ENCODE data around the gene GPR32.
"Not testable (repeated sequence)": the region's sequence is repeated elsewhere in the genome, so short reads cannot be mapped to it uniquely, and the experiment has no call there.

The GPR32 gene, protein sequence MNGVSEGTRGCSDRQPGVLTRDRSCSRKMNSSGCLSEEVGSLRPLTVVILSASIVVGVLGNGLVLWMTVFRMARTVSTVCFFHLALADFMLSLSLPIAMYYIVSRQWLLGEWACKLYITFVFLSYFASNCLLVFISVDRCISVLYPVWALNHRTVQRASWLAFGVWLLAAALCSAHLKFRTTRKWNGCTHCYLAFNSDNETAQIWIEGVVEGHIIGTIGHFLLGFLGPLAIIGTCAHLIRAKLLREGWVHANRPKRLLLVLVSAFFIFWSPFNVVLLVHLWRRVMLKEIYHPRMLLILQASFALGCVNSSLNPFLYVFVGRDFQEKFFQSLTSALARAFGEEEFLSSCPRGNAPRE

DNA sequence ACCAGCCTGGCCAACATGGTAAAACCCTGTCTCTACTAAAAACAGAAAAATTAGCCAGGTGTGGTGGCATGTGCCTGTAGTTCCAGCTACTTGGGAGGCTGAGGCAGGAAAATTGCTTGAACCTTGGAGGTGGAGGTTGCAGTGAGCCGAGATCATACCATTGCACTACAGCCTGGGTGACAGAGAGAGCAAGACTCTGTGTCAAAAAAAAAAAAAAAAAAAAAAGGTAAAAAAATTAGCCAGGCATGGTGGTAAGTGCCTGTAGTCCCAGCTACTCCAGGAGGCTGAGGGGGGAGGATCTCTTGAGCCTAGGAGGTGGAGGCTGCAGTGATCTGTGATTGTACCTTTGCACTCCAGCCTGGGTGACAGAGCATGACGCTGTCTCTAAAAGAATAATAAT lies at the start of gene GPR32:
Gene GPR32, plus strand, starts transcription at position 301 of the 400 bp plus-strand sequence. CDS start 137 bp downstream, outside the sequence.
- not testable (repeated sequence) for DNase-seq

DNA sequence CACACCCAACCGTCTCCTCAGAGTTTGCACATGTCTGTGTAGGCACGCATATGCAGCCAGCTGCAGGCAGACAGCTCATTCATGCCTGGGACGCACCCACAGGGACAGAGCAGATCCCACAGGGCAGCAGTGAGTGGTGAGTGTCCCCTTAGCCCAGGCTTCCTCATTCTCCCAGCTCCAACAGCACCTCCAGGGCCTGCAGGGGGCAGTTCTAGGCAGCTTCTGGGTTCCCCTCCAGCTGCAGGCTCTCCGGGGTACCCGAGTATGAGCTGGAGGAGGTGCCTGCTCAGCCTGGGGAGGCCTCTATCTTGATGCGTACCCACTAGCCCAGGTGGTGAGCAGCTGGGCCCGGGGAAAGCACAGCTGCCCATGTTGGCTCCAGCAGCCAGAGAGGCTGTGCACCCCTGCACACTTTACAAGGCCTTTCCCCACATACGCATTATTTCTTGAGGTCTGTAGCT lies 49.3 kb upstream of the GPR32 start:
- DNase-seq, result no peak

DNA sequence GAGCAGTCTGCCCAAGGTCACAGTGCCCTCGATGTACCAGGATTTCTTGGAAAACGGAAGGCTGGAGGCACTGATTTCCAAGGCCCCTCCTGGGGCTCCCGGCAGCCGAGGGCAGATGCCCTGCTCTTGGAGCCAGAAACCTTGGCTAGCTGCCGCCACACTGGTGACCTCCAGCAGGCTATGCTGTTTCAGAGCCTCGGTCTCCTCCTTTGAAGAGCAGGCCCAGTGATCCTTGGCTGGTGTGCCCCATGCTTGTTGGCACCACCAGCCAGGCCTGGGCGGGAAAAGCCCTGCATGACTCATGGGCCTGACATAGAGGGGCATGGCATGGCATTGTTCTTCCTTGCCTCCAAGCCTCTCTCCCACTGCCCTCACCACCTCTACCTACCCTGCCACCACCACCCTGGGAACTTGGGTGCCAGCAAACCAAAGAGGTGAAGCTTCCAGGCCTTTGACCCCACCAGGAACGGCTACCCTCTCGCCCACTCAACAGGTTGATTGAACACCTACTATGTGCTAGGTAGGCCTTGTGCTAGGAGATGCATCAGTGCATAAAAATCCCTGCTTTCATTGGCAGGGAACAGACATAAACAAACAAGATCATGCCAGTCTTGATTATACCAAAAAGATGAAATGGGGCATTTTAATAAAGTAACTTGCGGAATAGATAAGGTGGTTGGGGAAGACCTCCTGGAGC lies 48.7 kb upstream of the GPR32 start:
- DNase-seq, result no peak

DNA sequence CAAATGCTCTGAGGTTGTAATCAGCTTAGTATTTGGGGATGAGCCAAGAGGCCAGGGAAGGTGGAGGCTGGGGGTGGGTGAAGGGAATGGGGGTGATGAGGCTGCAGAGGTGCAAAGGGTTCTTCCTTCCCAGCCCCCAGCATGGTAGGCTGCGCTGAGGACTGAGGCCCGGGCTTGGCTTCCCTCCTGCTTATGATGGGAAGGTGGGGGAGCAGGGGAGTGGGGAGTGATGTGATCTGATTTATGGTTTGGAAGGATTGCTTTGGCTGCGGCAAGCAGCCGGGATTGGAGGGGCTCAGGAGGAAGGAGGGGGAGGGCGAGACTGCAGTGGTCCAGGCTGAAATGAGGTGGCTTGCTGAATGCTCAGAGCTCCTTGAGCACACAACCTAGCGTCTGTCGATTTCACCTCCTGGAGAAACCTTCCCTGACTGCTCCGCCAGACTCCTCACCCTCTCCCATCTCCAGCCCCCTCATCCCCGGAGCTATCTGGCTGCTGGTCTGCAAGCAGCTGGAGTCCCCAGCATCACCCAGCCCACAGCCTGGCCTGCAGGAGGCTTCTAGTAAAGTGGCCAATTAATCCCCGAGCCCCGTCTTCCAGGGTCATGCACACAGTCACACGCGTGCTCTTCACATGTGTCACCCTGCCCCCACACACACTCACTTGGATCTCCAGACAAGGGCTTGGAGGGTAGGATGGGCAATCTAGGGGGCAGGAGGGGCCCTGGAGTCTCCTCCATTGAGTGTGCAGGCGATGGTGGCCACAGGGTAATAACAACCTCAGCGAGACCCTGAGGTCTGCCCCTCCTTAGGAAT lies 47.9 kb upstream of the GPR32 start:
- no peak for DNase-seq

DNA sequence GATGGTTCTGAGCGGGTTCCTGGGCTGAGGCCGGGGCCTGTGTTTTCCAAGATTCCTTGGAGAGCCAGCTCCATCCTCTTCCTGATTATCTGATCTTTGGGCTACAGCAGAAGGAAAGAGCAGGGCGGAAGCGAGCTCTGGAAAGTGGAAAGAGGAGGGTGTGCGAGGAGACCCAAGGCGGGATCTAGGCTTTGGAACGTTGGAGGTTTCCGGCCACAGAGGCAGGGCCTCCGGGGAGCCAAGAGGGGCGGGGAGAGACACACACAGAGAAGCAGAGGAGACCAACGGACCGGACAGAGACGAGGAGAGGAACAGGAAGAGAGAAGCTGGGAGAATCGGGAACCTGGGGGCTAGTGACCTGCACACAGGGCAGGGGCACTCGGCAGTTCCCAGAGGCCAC lies 47.2 kb upstream of the GPR32 start, which contains the start of gene CLEC11A:
Gene CLEC11A, plus strand, starts transcription at position 296 of the 400 bp plus-strand sequence. CDS start 162 bp downstream, outside the sequence.
- DNase-seq, result no peak

DNA sequence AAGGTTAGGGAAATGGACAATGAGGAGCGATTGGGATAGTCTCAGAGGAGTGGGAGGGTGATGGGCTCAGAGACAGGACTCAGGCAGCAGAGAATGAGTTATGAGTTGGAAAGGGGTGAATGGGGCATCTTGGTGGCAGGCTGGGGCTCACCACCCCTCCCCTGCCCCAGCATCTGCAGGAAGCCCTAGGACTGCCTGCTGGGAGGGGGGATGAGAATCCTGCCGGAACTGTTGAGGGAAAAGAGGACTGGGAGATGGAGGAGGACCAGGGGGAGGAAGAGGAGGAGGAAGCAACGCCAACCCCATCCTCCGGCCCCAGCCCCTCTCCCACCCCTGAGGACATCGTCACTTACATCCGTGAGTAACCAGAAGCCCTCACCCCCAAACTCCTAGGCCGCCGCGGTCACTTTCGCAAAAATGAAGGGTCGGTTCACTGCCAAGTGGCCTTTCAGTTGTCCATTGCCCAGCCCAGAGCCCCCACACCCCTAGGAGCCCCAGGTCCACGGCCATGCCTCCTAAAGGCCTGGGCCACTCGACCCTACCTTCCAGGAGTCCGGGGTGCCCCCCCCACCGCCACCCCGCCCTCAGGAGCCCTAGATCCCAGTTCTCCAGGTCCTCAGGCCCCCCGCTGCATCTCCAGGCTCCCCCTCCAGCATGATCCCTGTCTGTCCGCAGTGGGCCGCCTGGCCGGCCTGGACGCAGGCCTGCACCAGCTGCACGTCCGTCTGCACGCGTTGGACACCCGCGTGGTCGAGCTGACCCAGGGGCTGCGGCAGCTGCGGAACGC lies 46.3 kb upstream of the GPR32 start:
- DNase-seq, result no peak

DNA sequence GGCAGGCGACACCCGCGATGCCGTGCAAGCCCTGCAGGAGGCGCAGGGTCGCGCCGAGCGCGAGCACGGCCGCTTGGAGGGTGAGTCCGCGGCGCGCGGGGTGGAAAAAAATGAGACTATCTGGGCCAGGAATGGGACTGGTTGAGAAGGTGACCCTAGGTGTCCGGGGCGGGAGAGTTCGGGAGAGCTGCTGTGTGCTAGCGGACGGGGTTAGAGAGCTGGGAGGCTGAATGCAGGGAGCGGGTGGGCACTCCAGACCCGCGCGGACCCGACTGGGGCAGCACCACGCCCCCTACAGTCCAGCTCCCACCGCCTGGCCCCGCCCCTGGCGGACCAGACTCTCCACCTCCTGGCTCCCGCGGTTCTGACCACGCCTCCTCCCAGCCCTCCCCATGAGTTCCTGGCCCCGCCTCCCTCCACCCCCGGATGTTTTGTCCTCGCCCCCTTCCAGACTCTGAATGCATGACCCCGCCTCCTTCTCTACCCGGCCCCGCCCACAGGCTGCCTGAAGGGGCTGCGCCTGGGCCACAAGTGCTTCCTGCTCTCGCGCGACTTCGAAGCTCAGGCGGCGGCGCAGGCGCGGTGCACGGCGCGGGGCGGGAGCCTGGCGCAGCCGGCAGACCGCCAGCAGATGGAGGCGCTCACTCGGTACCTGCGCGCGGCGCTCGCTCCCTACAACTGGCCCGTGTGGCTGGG lies 45.6 kb upstream of the GPR32 start:
- DNase-seq, result peak; percentile 99

DNA sequence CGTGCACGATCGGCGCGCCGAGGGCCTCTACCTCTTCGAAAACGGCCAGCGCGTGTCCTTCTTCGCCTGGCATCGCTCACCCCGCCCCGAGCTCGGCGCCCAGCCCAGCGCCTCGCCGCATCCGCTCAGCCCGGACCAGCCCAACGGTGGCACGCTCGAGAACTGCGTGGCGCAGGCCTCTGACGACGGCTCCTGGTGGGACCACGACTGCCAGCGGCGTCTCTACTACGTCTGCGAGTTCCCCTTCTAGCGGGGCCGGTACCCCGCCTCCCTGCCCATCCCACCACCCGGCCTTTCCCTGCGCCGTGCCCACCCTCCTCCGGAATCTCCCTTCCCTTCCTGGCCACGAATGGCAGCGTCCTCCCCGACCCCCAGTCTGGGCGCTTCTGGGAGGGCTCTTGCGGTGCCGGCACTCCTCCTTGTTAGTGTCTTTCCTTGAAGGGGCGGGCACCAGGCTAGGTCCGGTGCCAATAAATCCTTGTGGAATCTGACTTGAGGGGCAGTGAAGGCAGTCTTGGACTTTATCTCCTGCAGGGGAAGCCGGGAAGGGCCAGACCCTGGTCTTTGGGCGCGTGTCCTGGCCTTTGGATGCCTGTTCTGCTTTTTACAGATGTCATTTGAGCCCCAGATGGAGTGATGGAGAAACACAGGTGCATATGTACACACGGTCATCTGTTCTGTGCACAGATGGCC lies 44.9 kb upstream of the GPR32 start:
- DNase-seq, result no peak

DNA sequence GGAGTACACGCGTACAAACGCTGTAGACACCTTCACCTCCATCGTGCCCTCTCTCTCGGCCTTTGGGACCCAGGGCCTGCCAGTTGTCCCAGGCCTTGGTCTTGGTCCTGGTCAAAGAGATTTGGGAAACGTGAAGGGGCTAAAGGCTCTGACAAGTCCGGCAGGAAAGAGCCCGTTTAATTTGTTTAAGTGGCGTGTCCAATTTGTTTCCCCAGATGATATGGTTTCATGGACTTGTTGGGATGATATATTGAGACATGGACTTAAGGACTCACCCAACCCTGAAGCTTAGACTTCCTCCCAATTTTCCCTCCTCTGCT lies 44.4 kb upstream of the GPR32 start:
- DNase-seq, result no peak

DNA sequence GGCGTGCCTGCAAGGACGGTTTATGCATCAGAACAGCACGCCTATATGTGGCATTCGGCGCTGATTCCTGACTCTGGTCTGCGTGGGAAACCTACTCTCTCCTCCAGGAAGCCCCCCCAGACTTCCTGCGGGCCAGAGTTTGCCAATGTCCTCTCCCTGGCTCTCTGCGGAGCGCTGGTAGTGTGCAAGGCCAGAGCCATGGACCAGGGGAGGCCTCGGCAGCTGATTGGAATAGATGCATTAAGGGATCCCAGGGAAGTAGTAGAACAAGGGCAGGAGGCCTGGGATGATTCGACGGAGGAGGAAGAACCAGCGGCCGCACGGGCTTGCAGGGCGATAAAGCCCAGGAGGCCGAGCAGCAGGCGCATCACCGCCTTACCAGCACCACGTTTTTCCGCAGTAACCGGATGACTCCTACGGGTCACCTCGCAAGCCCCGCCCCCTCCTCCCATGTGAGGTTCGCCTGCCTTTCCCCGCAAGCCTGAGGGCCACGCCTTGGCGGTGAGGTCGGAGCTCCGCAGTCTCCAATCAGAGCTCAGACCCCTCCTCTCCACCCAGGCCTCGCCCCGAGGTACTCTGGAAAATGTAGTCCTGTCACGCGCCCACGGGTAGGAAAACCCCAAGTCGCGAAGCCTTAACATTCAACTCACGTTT lies 42.1 kb upstream of the GPR32 start:
- peak; percentile 89 for DNase-seq

DNA sequence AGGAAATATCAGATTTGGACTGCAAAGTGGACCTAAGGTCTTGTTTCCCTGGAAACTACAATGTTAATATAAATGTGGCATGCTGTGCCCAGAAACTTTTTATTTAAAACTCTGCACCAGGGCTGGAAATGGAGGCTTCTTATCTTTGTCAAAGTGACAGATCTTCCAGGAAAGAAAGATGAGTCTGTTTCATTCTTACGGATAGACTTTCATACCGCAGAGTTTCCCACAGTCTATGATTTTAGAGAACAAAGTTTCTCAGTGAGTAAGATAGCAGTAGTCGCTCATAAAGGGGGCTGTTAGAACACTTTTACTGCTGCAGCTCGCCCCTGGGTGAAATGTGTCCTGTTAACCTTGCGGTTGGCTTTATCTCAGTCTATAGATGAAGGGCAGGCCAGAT lies 40.4 kb upstream of the GPR32 start:
- DNase-seq, result peak; percentile 36

DNA sequence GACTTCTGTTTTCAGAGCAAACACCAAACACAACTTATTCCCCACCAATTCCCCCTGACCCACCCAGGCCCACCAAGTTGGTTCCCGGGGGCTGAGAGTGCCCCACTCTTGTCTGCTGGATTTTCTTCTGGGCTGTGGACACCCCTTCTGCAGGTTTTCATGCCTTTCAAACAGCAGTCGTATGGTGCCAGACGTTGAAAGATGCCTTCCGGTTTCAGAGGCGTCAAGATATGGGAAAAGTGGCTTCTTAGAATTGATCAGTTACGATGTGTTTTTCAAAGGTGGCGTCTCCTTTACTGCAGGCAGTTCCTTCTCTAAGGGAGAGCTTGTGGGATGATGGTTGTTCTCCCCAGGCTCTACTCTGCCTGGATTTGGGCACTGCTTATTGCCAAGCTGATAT lies 34.4 kb upstream of the GPR32 start:
- no peak for DNase-seq

DNA sequence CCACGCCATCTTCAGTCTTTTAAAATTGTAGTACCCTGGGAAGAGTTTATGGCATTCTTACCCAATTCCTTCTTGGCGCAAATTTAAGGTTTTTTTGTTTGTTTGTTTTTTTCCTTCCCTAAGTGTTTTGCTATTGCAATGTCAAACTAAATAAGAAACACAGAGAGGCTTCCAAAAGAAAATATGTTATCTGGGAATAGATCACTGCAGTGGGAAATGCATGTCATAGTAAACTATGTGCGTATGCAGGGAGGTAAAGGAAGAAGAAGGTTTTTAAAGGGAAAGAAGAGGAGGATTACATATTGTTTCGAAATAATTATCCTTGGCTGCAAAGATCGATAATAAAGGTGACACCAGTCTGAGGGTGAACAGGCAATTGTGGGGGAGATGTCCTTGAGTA lies 33.9 kb upstream of the GPR32 start:
- no peak for DNase-seq

DNA sequence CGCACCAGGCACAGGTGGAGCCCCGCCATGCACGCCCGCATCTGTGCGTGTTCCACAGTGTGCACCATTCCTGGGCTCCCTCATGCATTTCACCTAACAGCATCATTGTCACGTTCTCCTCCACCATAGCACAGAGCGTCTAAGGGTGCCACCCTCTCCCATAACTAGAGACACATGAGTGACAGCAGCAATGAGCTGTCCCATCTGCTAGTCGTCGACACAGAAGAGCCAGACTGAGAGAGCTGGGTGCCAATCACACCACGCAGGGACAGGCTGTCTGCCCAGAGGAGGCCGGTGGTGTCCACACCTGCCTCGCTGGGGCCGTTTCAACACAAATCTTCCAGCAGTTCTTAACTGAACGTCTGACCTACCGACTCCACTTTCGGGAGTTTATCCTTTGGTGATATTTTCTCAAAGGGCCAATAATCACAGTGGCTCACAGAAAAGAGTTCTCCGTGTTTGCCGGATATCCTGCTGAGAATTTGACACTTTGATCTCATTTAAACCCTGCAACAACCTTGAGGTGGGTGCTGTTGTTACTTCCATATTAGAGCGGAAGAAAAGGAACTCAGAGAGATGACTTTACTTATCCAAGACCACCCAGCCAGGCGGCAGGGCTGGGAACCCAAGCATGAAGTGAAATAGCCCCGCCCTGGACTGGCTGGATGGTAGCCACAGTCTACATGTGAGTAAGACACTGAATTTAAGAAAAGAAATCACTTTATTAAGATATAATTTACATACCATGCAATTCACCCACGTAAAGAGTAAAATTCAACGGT lies 30.9 kb upstream of the GPR32 start:
- DNase-seq, result no peak

DNA sequence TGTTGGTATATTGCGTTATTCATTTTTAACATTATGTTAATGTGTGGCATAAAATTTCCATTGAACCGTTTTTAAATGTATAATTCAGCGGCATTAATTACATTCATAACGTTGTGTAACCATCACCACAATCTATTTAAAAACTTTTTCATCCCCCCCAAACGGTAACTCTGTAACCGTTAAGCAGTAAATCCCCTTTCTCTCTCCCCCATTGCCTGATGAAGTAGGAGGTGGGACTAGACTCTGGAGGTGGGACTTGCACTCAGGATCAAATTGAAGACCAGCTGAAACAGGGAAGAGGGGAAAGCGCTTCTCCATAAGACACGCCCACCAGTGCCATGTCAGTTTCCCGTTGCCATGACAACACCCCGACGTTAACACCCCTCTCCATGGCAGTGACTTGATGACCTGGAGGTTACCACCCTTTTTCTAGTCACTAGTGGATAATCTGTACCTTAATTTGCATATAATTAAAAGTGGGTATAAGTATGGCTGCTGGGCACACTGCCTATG lies 30.3 kb upstream of the GPR32 start:
- no peak for DNase-seq

DNA sequence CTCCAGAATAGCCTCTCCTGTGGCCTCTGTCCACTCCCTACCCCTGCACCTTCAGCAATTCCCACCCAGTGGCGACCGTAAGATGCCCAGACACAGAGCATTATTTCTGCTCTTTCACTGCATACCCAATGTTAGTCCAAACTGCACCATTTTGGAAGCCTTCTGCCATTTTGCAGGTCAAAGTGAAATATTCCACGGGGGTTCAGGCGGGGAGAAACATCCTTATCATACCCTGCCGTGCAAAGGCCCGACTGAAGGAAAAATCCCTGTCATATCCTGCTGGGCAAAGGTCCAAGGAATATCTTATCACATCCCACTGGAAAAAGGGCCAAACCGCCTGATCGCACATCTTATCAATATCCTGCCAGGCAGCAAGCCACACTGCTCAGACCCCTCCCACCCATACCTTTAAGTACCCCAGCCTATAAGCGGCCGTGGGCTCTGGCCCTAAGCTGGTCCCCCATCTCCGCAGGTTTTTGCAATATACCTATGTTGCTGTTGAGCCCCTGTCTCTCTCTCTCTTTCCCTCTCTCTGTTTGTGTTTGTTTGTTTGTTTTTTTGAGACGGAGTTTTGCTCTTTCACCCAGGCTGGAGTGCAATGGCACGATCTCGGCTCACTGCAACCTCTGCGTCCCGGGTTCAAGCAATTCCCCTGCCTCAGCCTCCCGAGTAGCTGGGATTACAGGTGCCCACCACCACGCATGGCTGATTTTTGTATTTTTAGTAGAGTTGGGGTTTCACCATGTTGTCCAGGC lies 28.9 kb upstream of the GPR32 start:
- no peak for DNase-seq

DNA sequence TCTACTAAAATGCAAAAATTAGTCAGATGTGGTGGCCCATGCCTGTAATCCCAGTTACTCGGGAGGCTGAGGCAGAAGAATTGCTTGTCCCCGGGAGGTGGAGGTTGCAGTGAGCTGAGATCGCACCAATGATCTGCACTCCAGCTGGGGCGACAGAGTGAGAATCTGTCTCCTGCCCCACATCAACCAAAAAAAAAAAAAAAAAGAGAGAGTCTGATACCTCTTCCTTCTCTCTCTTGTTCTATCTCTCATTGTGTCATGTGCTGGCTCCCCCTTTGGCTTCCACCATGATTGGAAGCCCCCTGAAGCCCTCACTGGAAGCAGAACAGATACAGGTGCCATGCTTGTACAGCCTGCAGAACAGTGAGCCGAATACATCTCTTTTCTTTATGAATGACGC lies 26.7 kb upstream of the GPR32 start:
- no peak for DNase-seq

DNA sequence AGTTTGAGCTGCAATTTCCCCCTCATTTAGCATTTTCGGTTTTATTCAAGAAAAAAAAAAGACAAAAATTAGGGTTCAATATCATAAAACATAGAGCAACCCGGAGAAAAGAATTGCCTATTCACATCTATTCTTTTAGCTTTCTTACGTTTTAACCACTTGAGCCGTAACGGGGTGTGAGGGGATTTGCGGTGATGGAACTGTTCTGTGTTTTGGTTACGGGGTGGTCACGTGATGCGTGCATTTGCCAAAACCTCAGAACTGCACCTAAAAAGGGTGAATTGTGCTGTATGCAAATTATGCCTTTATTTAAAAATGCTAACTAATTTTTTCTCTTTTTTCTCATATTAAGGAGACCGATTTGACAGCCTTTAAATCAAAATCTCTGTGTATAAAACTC lies 25.0 kb upstream of the GPR32 start:
- DNase-seq, result no peak

DNA sequence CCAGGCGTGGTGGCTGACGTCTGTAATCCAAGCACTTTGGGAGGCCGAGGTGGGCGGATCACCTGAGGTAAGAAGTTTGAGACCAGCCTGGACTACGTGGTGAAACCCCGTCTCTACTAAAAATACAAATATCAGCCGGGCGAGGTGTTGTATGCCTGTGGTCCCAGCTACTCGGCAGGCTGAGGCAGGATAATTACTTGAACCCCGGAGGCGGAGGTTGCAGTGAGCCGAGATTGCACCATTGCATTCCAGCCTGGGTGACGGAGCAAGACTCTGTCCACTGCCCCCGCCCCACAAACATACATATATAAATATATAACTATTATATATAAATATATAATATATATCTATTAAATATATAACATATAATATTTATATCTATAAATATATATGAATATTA lies 23.1 kb upstream of the GPR32 start:
- DNase-seq, result not testable (repeated sequence)
